Neutrophil (primary cell): Measurements from ENCODE around the gene TRPM2.
A peak's percentile ranks its signal among the peaks of the same experiment; 100 is the strongest.

ENCODE experiments used
- H3K27ac ChIP-seq: fragments of 200-600 bp; sonication (generic); 2 replicates; pipeline ENCODE4 v1.5.1; 2016; ENCODE audit warnings: mild to moderate bottlenecking, moderate library complexity
- H3K27me3 ChIP-seq: fragments of 200-600 bp; sonication (generic); 2 replicates; pipeline ENCODE4 v1.6.0; 2016; ENCODE audit warnings: mild to moderate bottlenecking
- H3K36me3 ChIP-seq: fragments of 200-600 bp; sonication (generic); 2 replicates; pipeline ENCODE4 v1.5.1; 2017
- H3K4me1 ChIP-seq, 2 experiments: fragments of 200-600 bp in 1 of 2; sonication (generic) in 1 of 2; 1 replicate in 1 of 2; 2 replicates in 1 of 2; pipeline versions ENCODE4 v1.5.1 to v1.6.1; 2013 to 2016; ENCODE audit warnings: low read depth in 1 of 2, low read length in 1 of 2, mild to moderate bottlenecking in 1 of 2, moderate library complexity in 1 of 2; ENCODE audit not compliant: control insufficient read depth in 1 of 2, insufficient read depth in 1 of 2
- H3K4me3 ChIP-seq, 2 experiments: fragments of 200-600 bp in 1 of 2; sonication (generic) in 1 of 2; 1 replicate in 1 of 2; 2 replicates in 1 of 2; pipeline ENCODE4 v1.5.1; 2013 to 2016; ENCODE audit warnings: low read depth in 1 of 2, low read length in 1 of 2, mild to moderate bottlenecking in 1 of 2, moderate library complexity in 1 of 2
- H3K9me3 ChIP-seq: fragments of 200-600 bp; sonication (generic); 2 replicates; pipeline ENCODE4 v1.5.1; 2016
- CTCF ChIP-seq: fragments of 200-600 bp; sonication (generic); IDR thresholded peaks from 2 replicates; pipeline ENCODE4 v1.5.1; 2016; ENCODE audit warnings: antibody characterized with exemption

The TRPM2 gene

GRCh38 chr21:44456214-44456914 lies 102.9 kb downstream of the TRPM2 start:
- no peak for TF ChIP-seq CTCF
- Histone ChIP-seq H3K36me3 (no peaks in the 10 kb centered on the region), H3K27ac (no peak overlapping the region), H3K4me3 (peak overlapping the region; percentile 67 to 86), H3K9me3 (no peaks in the 10 kb centered on the region), H3K4me1 (peaks cover 6 to 8% of the 10 kb centered on the region in 2 experiments), H3K27me3 (peaks cover 42% of the 10 kb centered on the region)

GRCh38 chr21:44456915-44457736 lies 103.7 kb downstream of the TRPM2 start:
- TF ChIP-seq CTCF: no peak
- H3K36me3 ChIP-seq: no peaks in the 10 kb centered on the region

GRCh38 chr21:44458971-44459711 lies 105.7 kb downstream of the TRPM2 start:
- Histone ChIP-seq H3K4me1 (peaks cover 6 to 8% of the 10 kb centered on the region in 2 experiments), H3K9me3 (no peaks in the 10 kb centered on the region), H3K36me3 (no peaks in the 10 kb centered on the region), H3K27me3 (peaks cover 15% of the 10 kb centered on the region), H3K4me3 (no peak overlapping the region), H3K27ac (no peak overlapping the region)
- TF ChIP-seq CTCF: no peak

More at GRCh38 chr21:44456915-44457736, 103.7 kb downstream of the TRPM2 start:
- H3K4me3 ChIP-seq: no peak overlapping the region
- H3K27ac ChIP-seq: no peak overlapping the region
- peaks cover 34% of the 10 kb centered on the region for H3K27me3 ChIP-seq
- H3K9me3 ChIP-seq: no peaks in the 10 kb centered on the region
- H3K4me1 ChIP-seq: peaks cover 6 to 8% of the 10 kb centered on the region in 2 experiments

GRCh38 chr21:44459712-44460440 lies 106.5 kb downstream of the TRPM2 start:
- no peak for TF ChIP-seq CTCF
- Histone ChIP-seq H3K36me3 (no peaks in the 10 kb centered on the region), H3K4me3 (no peak overlapping the region), H3K27me3 (peaks cover 8% of the 10 kb centered on the region), H3K9me3 (no peaks in the 10 kb centered on the region), H3K27ac (no peak overlapping the region), H3K4me1 (peaks cover 6 to 8% of the 10 kb centered on the region in 2 experiments)

GRCh38 chr21:44460441-44460755 lies 107.0 kb downstream of the TRPM2 start:
- Histone ChIP-seq H3K36me3 (no peaks in the 10 kb centered on the region), H3K27ac (no peak overlapping the region), H3K27me3 (peaks cover 4% of the 10 kb centered on the region), H3K4me3 (no peak overlapping the region), H3K9me3 (no peaks in the 10 kb centered on the region), H3K4me1 (peaks cover 6 to 8% of the 10 kb centered on the region in 2 experiments)
- no peak for TF ChIP-seq CTCF
